SIG-M5 treated with dmso at 0.1 percent for 504 hours (cell line): ENCODE data around the gene ADD1.
"Not testable (repeated sequence)": the region's sequence is repeated elsewhere in the genome, so short reads cannot be mapped to it uniquely, and the experiment has no call there.

ENCODE experiments used
- DNase-seq: peaks from one replicate; lab custom pipeline; 2025; ENCODE audit not compliant: unreplicated experiment; lab: John Stamatoyannopoulos, UW

ADD1 gene

GRCh38 chr4:2932321-2932950, 88.8 kb downstream of the ADD1 start:
- peak; percentile 32 for DNase-seq

GRCh38 chr4:2932951-2933565, 89.4 kb downstream of the ADD1 start:
- peak; percentile 41 for DNase-seq

GRCh38 chr4:2933566-2934076, 90.0 kb downstream of the ADD1 start:
- DNase-seq = no peak

GRCh38 chr4:2934077-2934812, 90.6 kb downstream of the ADD1 start:
- DNase-seq = peak; percentile 74

GRCh38 chr4:2934813-2935761, 91.4 kb downstream of the ADD1 start:
- peak; percentile 84 for DNase-seq

GRCh38 chr4:2935762-2936743, 92.4 kb downstream of the ADD1 start:
- peak; percentile 21 for DNase-seq

- peak; percentile 24 for DNase-seq
These were observed 93.1 kb downstream of the ADD1 start for GRCh38 chr4:2936773-2937145.

GRCh38 chr4:2937146-2937857, 93.7 kb downstream of the ADD1 start:
- DNase-seq = no peak

GRCh38 chr4:2937986-2938385, 94.3 kb downstream of the ADD1 start:
- DNase-seq = no peak

- DNase-seq = not testable (repeated sequence)
These were observed 94.8 kb downstream of the ADD1 start for GRCh38 chr4:2938411-2938810.

GRCh38 chr4:2938906-2939305, 95.3 kb downstream of the ADD1 start:
- no peak for DNase-seq

GRCh38 chr4:2939383-2940243, 96.0 kb downstream of the ADD1 start:
- no peak for DNase-seq

- DNase-seq = no peak
These were observed 96.9 kb downstream of the ADD1 start for GRCh38 chr4:2940267-2941137.

- DNase-seq = no peak
These were observed 97.7 kb downstream of the ADD1 start for GRCh38 chr4:2941138-2942036.

- DNase-seq = no peak
These were observed 98.4 kb downstream of the ADD1 start for GRCh38 chr4:2942037-2942531.
